Testis (tissue), 2 donors: ENCODE measurements around the gene ZBTB8B.
A peak's percentile ranks its signal among the peaks of the same experiment; 100 is the strongest.

Experiments
- CTCF ChIP-seq, 3 experiments: fragments of 450-650 bp in 2 of 3; fragments of 200-600 bp in 1 of 3; sonication (generic) in 1 of 3; IDR thresholded peaks; one replicate each; pipeline ENCODE4 v1.5.1; 2016 to 2019; ENCODE audit warnings: antibody characterized with exemption in 3 of 3, mild to moderate bottlenecking in 2 of 3, moderate library complexity in 1 of 3
- POLR2A ChIP-seq: fragments of 450-650 bp; IDR thresholded peaks from one replicate; pipeline ENCODE4 v1.6.1; 2017; ENCODE audit warnings: antibody characterized with exemption, mild to moderate bottlenecking, moderate library complexity

GRCh38 chr1:32448773-32449456 lies 16.0 kb upstream of the ZBTB8B start:
- TF ChIP-seq CTCF (IDR thresholded peaks at IDR 0.05) (peak in 2 of 3 experiments; percentile 5 to 36), POLR2A (no peak)
